CD4-positive, alpha-beta T cell (primary cell): Measurements from ENCODE around the gene CETN3. TPM values are rescaled to one million over a fixed set of nuclear protein-coding genes. Genes with fewer than 3 reads are reported as not detected.

Experiments used
- ATAC-seq: fragments of 200-7000 bp; cut with Tn5 transposase; one replicate; pipeline ENCODE4 v1.10.0; 2022; ENCODE audit warnings: mild to moderate bottlenecking; ENCODE audit not compliant: poor library complexity
- CTCF ChIA-PET: fragments of 350-600 bp; sonication (Branson Sonifier 250); formaldehyde crosslinking; loops from one replicate; lab custom pipeline; 2021; ENCODE audit warnings: antibody characterized with exemption, inconsistent platforms; lab: Charles Lee
- POLR2A ChIA-PET: fragments of 350-600 bp; sonication (Branson Sonifier 250); formaldehyde crosslinking; loops from one replicate; lab custom pipeline; 2021; ENCODE audit warnings: antibody characterized with exemption, inconsistent platforms; lab: Charles Lee
- DNase-seq, 14 experiments: peaks; one replicate each; pipeline ENCODE4 v3.0.0-alpha.2; 2013 to 2020; ENCODE audit warnings: mixed read lengths in 2 of 14
- H3K27ac ChIP-seq, 2 donors: one replicate each; pipeline versions ENCODE4 v1.5.1 to v1.7.0; 2013; ENCODE audit warnings: low read length in 2 of 2, low read depth in 1 of 2, mild to moderate bottlenecking in 1 of 2
- H3K27me3 ChIP-seq, 2 experiments: 1 replicate in 1 of 2; 2 replicates in 1 of 2; pipeline versions ENCODE4 v1.6.1 to v1.7.0; 2013; ENCODE audit warnings: low read length in 2 of 2, control low read depth in 1 of 2, mild to moderate bottlenecking in 1 of 2, moderate library complexity in 1 of 2; ENCODE audit not compliant: insufficient read depth in 2 of 2, control insufficient read depth in 1 of 2
- H3K36me3 ChIP-seq: one replicate; pipeline ENCODE4 v1.6.1; 2013; ENCODE audit warnings: low read length, control low read depth; ENCODE audit not compliant: insufficient read depth
- H3K4me1 ChIP-seq: one replicate; pipeline ENCODE4 v1.6.1; 2013; ENCODE audit warnings: low read length, control low read depth; ENCODE audit not compliant: insufficient read depth
- H3K4me3 ChIP-seq: one replicate; pipeline ENCODE4 v1.5.1; 2013; ENCODE audit warnings: mild to moderate bottlenecking, low read length, moderate library complexity
- H3K9me3 ChIP-seq, 2 experiments: 1 replicate in 1 of 2; 2 replicates in 1 of 2; pipeline versions ENCODE4 v1.6.1 to v1.7.0; 2013; ENCODE audit warnings: low read length in 2 of 2, mild to moderate bottlenecking in 2 of 2, control low read depth in 1 of 2, moderate library complexity in 1 of 2; ENCODE audit not compliant: control insufficient read depth in 1 of 2, insufficient read depth in 1 of 2
- H3K27ac Mint-ChIP-seq: one replicate; pipeline ENCODE4 v1.8.0; 2020; ENCODE audit warnings: mixed read lengths
- H3K27me3 Mint-ChIP-seq: one replicate; pipeline ENCODE4 v1.8.0; 2021; ENCODE audit warnings: mixed read lengths
- H3K36me3 Mint-ChIP-seq: one replicate; pipeline ENCODE4 v1.8.0; 2021; ENCODE audit warnings: low read depth, mixed read lengths
- H3K4me1 Mint-ChIP-seq: one replicate; pipeline ENCODE4 v1.8.0; 2021; ENCODE audit warnings: low read depth, mixed read lengths
- H3K4me3 Mint-ChIP-seq: one replicate; pipeline ENCODE4 v1.8.0; 2020; ENCODE audit warnings: mild to moderate bottlenecking, mixed read lengths
- H3K9me3 Mint-ChIP-seq: one replicate; pipeline ENCODE4 v1.8.0; 2020; ENCODE audit warnings: mixed read lengths
- CTCF ChIP-seq: fragments of 200-600 bp; IDR thresholded peaks from one replicate; pipeline ENCODE4 v1.8.0; 2022; ENCODE audit warnings: antibody characterized with exemption, mild to moderate bottlenecking
- intact Hi-C, 2 experiments: fragments of 100-400 bp; cut with DNase I in 1 of 2; cut with micrococcal nuclease in 1 of 2; formaldehyde crosslinking; loops; one replicate each; pipeline versions ENCODE4 v1.15.1 to v1.9.0; 2023 to 2025; cut with DNase I, micrococcal nuclease
- total RNA-seq, 174 experiments: library from RNA in 2 of 174; stranded (reverse) in 2 of 174; gene quantifications; one replicate each; pipeline ENCODE4 v1.2.3 and lab custom pipeline; 2021 to 2026

Gene CETN3
- total RNA-seq, 2 experiments from 2014 or later: 3.2 to 4.9 TPM

- intact Hi-C loops: no loop called here
- ChIA-PET POLR2A (no interaction called here), CTCF (interaction anchor here (1.9 kb wide), 1 partner anchor 8 kb away, joined by 4 read pairs; no protein-coding TSS in a partner anchor)
- Mint-ChIP-seq H3K27ac (no peak overlapping the region), H3K4me1 (no peaks in the 10 kb centered on the region), H3K9me3 (peaks cover 6% of the 10 kb centered on the region), H3K36me3 (no peaks in the 10 kb centered on the region), H3K27me3 (peaks cover 41% of the 10 kb centered on the region), H3K4me3 (no peak overlapping the region)
- no peak for ATAC-seq
- Histone ChIP-seq H3K9me3 (no peaks in the 10 kb centered on the region), H3K36me3 (no peaks in the 10 kb centered on the region), H3K27me3 (peaks cover 0 to 4% of the 10 kb centered on the region in 2 experiments), H3K27ac (no peak overlapping the region), H3K4me3 (no peak overlapping the region), H3K4me1 (no peaks in the 10 kb centered on the region)
- no peak for DNase-seq
- TF ChIP-seq CTCF: no peak
Observed at GRCh38 chr5:90367879-90368278, 41.7 kb downstream of the CETN3 start.

GRCh38 chr5:90366948-90367347 lies 42.6 kb downstream of the CETN3 start:
- no peak for TF ChIP-seq CTCF
- Histone ChIP-seq H3K27ac (no peak overlapping the region), H3K27me3 (peaks cover 0 to 4% of the 10 kb centered on the region in 2 experiments), H3K36me3 (no peaks in the 10 kb centered on the region), H3K4me3 (no peak overlapping the region), H3K4me1 (no peaks in the 10 kb centered on the region), H3K9me3 (no peaks in the 10 kb centered on the region)
- DNase-seq (no peak), ATAC-seq (no peak)
- Mint-ChIP-seq H3K27me3 (peaks cover 48% of the 10 kb centered on the region), H3K4me1 (no peaks in the 10 kb centered on the region), H3K36me3 (no peaks in the 10 kb centered on the region), H3K9me3 (peaks cover 5% of the 10 kb centered on the region), H3K4me3 (no peak overlapping the region), H3K27ac (no peak overlapping the region)
- POLR2A ChIA-PET: no interaction called here
- intact Hi-C loops: no loop called here
- CTCF ChIA-PET: no interaction called here

- H3K27me3 Mint-ChIP-seq: peaks cover 49% of the 10 kb centered on the region
Observed at GRCh38 chr5:90365328-90365727, 44.2 kb downstream of the CETN3 start.

More at GRCh38 chr5:90365328-90365727, 44.2 kb downstream of the CETN3 start:
- no peaks in the 10 kb centered on the region for H3K4me1 Mint-ChIP-seq
- Histone ChIP-seq H3K27me3 (peaks cover 0 to 4% of the 10 kb centered on the region in 2 experiments), H3K27ac (no peak overlapping the region), H3K4me1 (no peaks in the 10 kb centered on the region), H3K36me3 (no peaks in the 10 kb centered on the region), H3K9me3 (no peaks in the 10 kb centered on the region), H3K4me3 (no peak overlapping the region)
- CTCF ChIA-PET: no interaction called here
- H3K4me3 Mint-ChIP-seq: no peak overlapping the region
- H3K36me3 Mint-ChIP-seq: no peaks in the 10 kb centered on the region
- intact Hi-C loops: no loop called here
- TF ChIP-seq CTCF: no peak
- POLR2A ChIA-PET: no interaction called here
- H3K9me3 Mint-ChIP-seq: no peaks in the 10 kb centered on the region
- H3K27ac Mint-ChIP-seq: no peak overlapping the region
- DNase-seq (no peak), ATAC-seq (no peak)
